ENCODE results near the gene AKR1C3. TPM values are rescaled to one million over a fixed set of nuclear protein-coding genes. Genes with fewer than 3 reads are reported as not detected.
"Not testable (repeated sequence)": the region's sequence is repeated elsewhere in the genome, so short reads cannot be mapped to it uniquely, and the experiment has no call there.

AKR1C3 gene
- total and polyA plus RNA-seq, 7 experiments from 2014 or later: 2.9 to 22.8 (median 6.1) TPM

- DNase-seq; H3K4me3 ChIP-seq (ENCODE audit: low read length); H3K4me3 Mint-ChIP-seq; CTCF ChIA-PET; POLR2A ChIA-PET; H3K27ac ChIP-seq (ENCODE audit: low read depth, low read length); H3K27me3 ChIP-seq (ENCODE audit: control insufficient read depth in 2 of 2, insufficient read depth in 2 of 2, low read length in 2 of 2); H3K27me3 Mint-ChIP-seq; H3K9me3 Mint-ChIP-seq; H3K4me1 ChIP-seq (ENCODE audit: control insufficient read depth in 2 of 2, insufficient read depth in 2 of 2, low read length in 2 of 2); ATAC-seq; H3K9me3 ChIP-seq (ENCODE audit: control insufficient read depth in 2 of 3, low read length in 3 of 3); H3K36me3 ChIP-seq (ENCODE audit: control insufficient read depth in 2 of 3, insufficient read depth in 3 of 3, low read length in 3 of 3); H3K4me1 Mint-ChIP-seq; H3K27ac Mint-ChIP-seq; intact Hi-C loops (cut with micrococcal nuclease); H3K36me3 Mint-ChIP-seq: not testable (repeated sequence)
These were observed 39.4 kb upstream of the AKR1C3 start for GRCh38 chr10:5054831-5055230.

GRCh38 chr10:5059267-5059666 lies 34.9 kb upstream of the AKR1C3 start:
- H3K27me3 Mint-ChIP-seq; H3K36me3 ChIP-seq (ENCODE audit: control insufficient read depth in 2 of 3, insufficient read depth in 3 of 3, low read length in 3 of 3); H3K4me3 Mint-ChIP-seq; H3K9me3 Mint-ChIP-seq; H3K4me1 ChIP-seq (ENCODE audit: control insufficient read depth in 2 of 2, insufficient read depth in 2 of 2, low read length in 2 of 2); H3K27ac ChIP-seq (ENCODE audit: low read depth, low read length); H3K27ac Mint-ChIP-seq; H3K4me3 ChIP-seq (ENCODE audit: low read length); ATAC-seq; H3K4me1 Mint-ChIP-seq; DNase-seq; intact Hi-C loops (cut with micrococcal nuclease); POLR2A ChIA-PET; CTCF ChIA-PET; H3K36me3 Mint-ChIP-seq; H3K9me3 ChIP-seq (ENCODE audit: control insufficient read depth in 2 of 3, low read length in 3 of 3); H3K27me3 ChIP-seq (ENCODE audit: control insufficient read depth in 2 of 2, insufficient read depth in 2 of 2, low read length in 2 of 2): not testable (repeated sequence)

GRCh38 chr10:5060791-5061190 lies 33.4 kb upstream of the AKR1C3 start:
- H3K9me3 ChIP-seq (ENCODE audit: control insufficient read depth in 2 of 3, low read length in 3 of 3); H3K27ac Mint-ChIP-seq; intact Hi-C loops (cut with micrococcal nuclease); H3K9me3 Mint-ChIP-seq; H3K27me3 Mint-ChIP-seq; POLR2A ChIA-PET; H3K4me1 ChIP-seq (ENCODE audit: control insufficient read depth in 2 of 2, insufficient read depth in 2 of 2, low read length in 2 of 2); H3K4me3 ChIP-seq (ENCODE audit: low read length); H3K36me3 Mint-ChIP-seq; CTCF ChIA-PET; DNase-seq; H3K4me3 Mint-ChIP-seq; H3K27me3 ChIP-seq (ENCODE audit: control insufficient read depth in 2 of 2, insufficient read depth in 2 of 2, low read length in 2 of 2); ATAC-seq; H3K27ac ChIP-seq (ENCODE audit: low read depth, low read length); H3K36me3 ChIP-seq (ENCODE audit: control insufficient read depth in 2 of 3, insufficient read depth in 3 of 3, low read length in 3 of 3); H3K4me1 Mint-ChIP-seq: not testable (repeated sequence)

GRCh38 chr10:5064656-5065055 lies 29.6 kb upstream of the AKR1C3 start:
- ChIA-PET POLR2A (no interaction called here), CTCF (no interaction called here)
- DNase-seq (no peak), ATAC-seq (no peak)
- Histone ChIP-seq H3K9me3 (ENCODE audit: control insufficient read depth in 2 of 3, low read length in 3 of 3) (no peaks in the 10 kb centered on the region), H3K27me3 (ENCODE audit: control insufficient read depth in 2 of 2, insufficient read depth in 2 of 2, low read length in 2 of 2) (no peaks in the 10 kb centered on the region), H3K36me3 (ENCODE audit: control insufficient read depth in 2 of 3, insufficient read depth in 3 of 3, low read length in 3 of 3) (no peaks in the 10 kb centered on the region), H3K27ac (ENCODE audit: low read depth, low read length) (no peak overlapping the region), H3K4me1 (ENCODE audit: control insufficient read depth in 2 of 2, insufficient read depth in 2 of 2, low read length in 2 of 2) (no peaks in the 10 kb centered on the region), H3K4me3 (ENCODE audit: low read length) (no peak overlapping the region)
- H3K27me3 Mint-ChIP-seq: no peaks in the 10 kb centered on the region
- H3K9me3 Mint-ChIP-seq: peaks cover 0 to 10% (median 2%) of the 10 kb centered on the region in 11 donors
- no peak overlapping the region for H3K27ac Mint-ChIP-seq
- H3K4me3 Mint-ChIP-seq: no peak overlapping the region
- H3K36me3 Mint-ChIP-seq: peaks cover 0 to 4% (median 0%) of the 10 kb centered on the region in 5 donors
- intact Hi-C loops (cut with micrococcal nuclease): no loop called here
- H3K4me1 Mint-ChIP-seq: no peaks in the 10 kb centered on the region

DNA sequence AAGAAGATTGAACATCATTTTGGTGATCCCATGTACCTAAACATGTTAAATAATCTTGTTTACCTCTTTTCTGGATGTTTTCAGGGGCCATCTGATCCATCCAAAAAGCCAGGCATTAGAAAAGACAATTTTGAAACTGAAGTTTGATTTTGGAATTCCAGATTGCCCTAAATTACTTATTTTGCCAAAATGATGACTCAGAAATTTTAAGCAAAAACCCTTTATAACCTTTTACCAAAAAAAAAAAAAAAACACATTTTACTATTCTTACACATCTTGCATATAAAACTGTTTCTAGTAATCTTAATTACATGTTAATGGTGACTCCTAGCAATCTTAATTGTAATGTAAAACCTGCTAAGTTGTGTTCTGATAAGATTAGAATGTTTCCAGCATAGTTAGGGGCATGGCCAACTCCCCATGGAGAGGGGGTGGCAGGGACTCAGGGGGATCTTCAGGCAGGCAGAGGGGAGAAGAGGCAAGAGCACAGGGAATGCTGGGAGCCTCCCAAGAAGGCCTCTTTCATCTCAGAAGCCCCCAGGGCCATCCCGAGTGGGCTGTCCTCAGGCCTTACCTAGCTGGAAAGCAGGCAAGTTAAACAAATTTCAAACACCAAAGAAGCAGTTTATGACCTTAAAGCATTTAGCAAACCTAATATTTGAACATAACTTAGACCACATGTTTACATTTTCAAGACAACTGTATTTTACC lies 25.8 kb upstream of the AKR1C3 start:
- no peak for ATAC-seq
- Histone ChIP-seq H3K9me3 (ENCODE audit: control insufficient read depth in 2 of 3, low read length in 3 of 3) (no peaks in the 10 kb centered on the region), H3K4me1 (ENCODE audit: control insufficient read depth in 2 of 2, insufficient read depth in 2 of 2, low read length in 2 of 2) (no peaks in the 10 kb centered on the region), H3K27me3 (ENCODE audit: control insufficient read depth in 2 of 2, insufficient read depth in 2 of 2, low read length in 2 of 2) (no peaks in the 10 kb centered on the region), H3K27ac (ENCODE audit: low read depth, low read length) (no peak overlapping the region), H3K4me3 (ENCODE audit: low read length) (no peak overlapping the region), H3K36me3 (ENCODE audit: control insufficient read depth in 2 of 3, insufficient read depth in 3 of 3, low read length in 3 of 3) (no peaks in the 10 kb centered on the region)
- no peak for DNase-seq
- peaks cover 0 to 2% (median 0%) of the 10 kb centered on the region in 7 donors for H3K4me1 Mint-ChIP-seq
- H3K27me3 Mint-ChIP-seq: no peaks in the 10 kb centered on the region
- ChIA-PET POLR2A (no interaction called here), CTCF (interaction anchor here (0.6 kb wide), 1 partner anchor 876 kb away, joined by 4 read pairs; no protein-coding TSS in a partner anchor)
- H3K27ac Mint-ChIP-seq: no peak overlapping the region
- H3K9me3 Mint-ChIP-seq: peaks cover 0 to 22% (median 4%) of the 10 kb centered on the region in 11 donors
- H3K4me3 Mint-ChIP-seq: no peak overlapping the region
- H3K36me3 Mint-ChIP-seq: peaks cover 0 to 4% (median 0%) of the 10 kb centered on the region in 5 donors
- intact Hi-C loops (cut with micrococcal nuclease): no loop called here

GRCh38 chr10:5070648-5071410 lies 23.4 kb upstream of the AKR1C3 start:
- Mint-ChIP-seq H3K9me3 (peaks cover 0 to 22% (median 4%) of the 10 kb centered on the region in 11 donors), H3K27ac (no peak overlapping the region), H3K27me3 (no peaks in the 10 kb centered on the region), H3K36me3 (peaks cover 0 to 4% (median 0%) of the 10 kb centered on the region in 5 donors), H3K4me1 (peaks cover 0 to 2% (median 0%) of the 10 kb centered on the region in 7 donors), H3K4me3 (no peak overlapping the region)
- no peaks in the 10 kb centered on the region for H3K9me3 ChIP-seq (ENCODE audit: control insufficient read depth in 2 of 3, low read length in 3 of 3)
- no peaks in the 10 kb centered on the region for H3K4me1 ChIP-seq (ENCODE audit: control insufficient read depth in 2 of 2, insufficient read depth in 2 of 2, low read length in 2 of 2)
- ChIA-PET POLR2A (no interaction called here), CTCF (no interaction called here)
- no peaks in the 10 kb centered on the region for H3K36me3 ChIP-seq (ENCODE audit: control insufficient read depth in 2 of 3, insufficient read depth in 3 of 3, low read length in 3 of 3)
- intact Hi-C loops (cut with micrococcal nuclease): no loop called here
- ATAC-seq (no peak), DNase-seq (no peak)
- no peak overlapping the region for H3K27ac ChIP-seq (ENCODE audit: low read depth, low read length)
- H3K4me3 ChIP-seq (ENCODE audit: low read length): no peak overlapping the region
- H3K27me3 ChIP-seq (ENCODE audit: control insufficient read depth in 2 of 2, insufficient read depth in 2 of 2, low read length in 2 of 2): no peaks in the 10 kb centered on the region
